GM19328 (cell line): ENCODE data around the gene ABHD16B.
"Not testable (repeated sequence)": the region's sequence is repeated elsewhere in the genome, so short reads cannot be mapped to it uniquely, and the experiment has no call there.

ENCODE experiments used
- ATAC-seq: cut with Tn5 transposase; IDR thresholded peaks from one replicate; pipeline ENCODE4 v1.9.1; 2021; ENCODE audit warnings: mild to moderate bottlenecking, moderate library complexity; ENCODE audit not compliant: unreplicated experiment

ABHD16B gene

GRCh38 chr20:63876489-63877036, 15.3 kb downstream of the ABHD16B start:
- ATAC-seq, result no peak

- no peak for ATAC-seq
Observed at GRCh38 chr20:63877755-63878470, 16.6 kb downstream of the ABHD16B start.

- no peak for ATAC-seq
Observed at GRCh38 chr20:63878899-63879663, 17.8 kb downstream of the ABHD16B start.

- ATAC-seq, result not testable (repeated sequence)
Observed at GRCh38 chr20:63880901-63881300, 19.6 kb downstream of the ABHD16B start.

GRCh38 chr20:63881451-63882226, 20.3 kb downstream of the ABHD16B start:
- ATAC-seq, result no peak

GRCh38 chr20:63882257-63883200, 21.2 kb downstream of the ABHD16B start:
- no peak for ATAC-seq

- ATAC-seq, result no peak
Observed at GRCh38 chr20:63883201-63883593, 21.9 kb downstream of the ABHD16B start.

- no peak for ATAC-seq
Observed at GRCh38 chr20:63884506-63885263, 23.4 kb downstream of the ABHD16B start.

GRCh38 chr20:63885264-63886053, 24.2 kb downstream of the ABHD16B start:
- no peak for ATAC-seq

GRCh38 chr20:63886054-63886419, 24.7 kb downstream of the ABHD16B start:
- no peak for ATAC-seq

- no peak for ATAC-seq
Observed at GRCh38 chr20:63886921-63887320, 25.6 kb downstream of the ABHD16B start.

- ATAC-seq, result no peak
Observed at GRCh38 chr20:63889241-63890200, 28.2 kb downstream of the ABHD16B start.

GRCh38 chr20:63890201-63890576, 28.9 kb downstream of the ABHD16B start:
- ATAC-seq, result no peak

- ATAC-seq, result no peak
Observed at GRCh38 chr20:63890616-63891015, 29.3 kb downstream of the ABHD16B start.

- no peak for ATAC-seq
Observed at GRCh38 chr20:63891061-63892002, 30.0 kb downstream of the ABHD16B start.

- no peak for ATAC-seq
Observed at GRCh38 chr20:63892402-63892801, 31.1 kb downstream of the ABHD16B start.

- no peak for ATAC-seq
Observed at GRCh38 chr20:63893999-63894357, 32.7 kb downstream of the ABHD16B start.
